OCI-LY3 (cell line): ENCODE measurements around the gene CYGB.

Experiments
- EZH2phosphoT487 ChIP-seq: fragments of 200-600 bp; shearing (Covaris generic); IDR thresholded peaks from 2 replicates; pipeline ENCODE4 v1.6.1; 2018; ENCODE audit warnings: antibody characterized with exemption, mixed run types, low read depth
- TF ChIP-seq, protein P1 (sequence below): fragments of 200-600, 300-600 bp; sonication (generic); IDR thresholded peaks from 2 replicates; pipeline ENCODE4 v1.5.1; 2014; ENCODE audit warnings: antibody characterized with exemption, low read length, low read depth

DNA sequence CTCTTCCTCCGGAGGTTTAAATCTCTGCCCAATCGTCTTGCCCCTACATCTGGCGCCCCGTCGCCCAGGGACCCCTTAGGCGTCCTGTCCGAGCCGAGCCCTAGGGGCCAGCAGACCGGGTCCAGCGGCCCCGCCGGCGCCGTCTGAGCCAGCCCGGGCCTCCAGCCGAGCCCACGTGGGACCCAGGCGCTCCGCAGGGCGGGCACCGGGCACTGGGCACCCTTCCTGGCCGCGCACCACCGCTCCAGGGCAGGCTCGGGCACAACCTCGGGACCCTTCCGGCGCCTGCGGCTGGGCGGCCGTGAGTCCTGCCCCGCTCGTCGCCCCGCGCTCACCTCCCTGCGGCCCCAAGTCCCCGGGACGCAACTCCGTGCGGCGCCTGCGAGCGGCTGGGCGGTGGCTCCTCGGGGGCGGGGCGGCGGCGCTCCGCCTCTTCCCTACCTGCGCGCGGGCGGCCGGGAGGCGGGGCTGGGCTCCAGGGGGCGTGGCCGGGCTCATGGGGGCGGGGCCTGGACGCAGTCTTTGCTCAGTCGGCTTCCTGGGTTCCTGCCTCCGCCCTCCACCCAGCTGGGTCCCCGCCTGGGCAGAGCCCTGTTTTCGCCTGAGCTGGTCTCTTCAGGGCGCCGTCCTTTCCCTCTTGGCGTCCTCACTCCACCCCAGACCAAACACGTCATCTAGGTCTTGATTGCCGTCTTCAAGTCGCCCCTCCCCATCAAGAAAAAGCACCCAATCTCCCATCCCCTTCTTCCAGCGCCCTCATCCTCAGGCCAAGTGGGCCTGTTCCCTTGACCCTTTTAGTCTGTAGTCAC, 36.3 kb downstream of the CYGB start, which contains the start of gene RHBDF2:
- TF ChIP-seq, protein P1, sequence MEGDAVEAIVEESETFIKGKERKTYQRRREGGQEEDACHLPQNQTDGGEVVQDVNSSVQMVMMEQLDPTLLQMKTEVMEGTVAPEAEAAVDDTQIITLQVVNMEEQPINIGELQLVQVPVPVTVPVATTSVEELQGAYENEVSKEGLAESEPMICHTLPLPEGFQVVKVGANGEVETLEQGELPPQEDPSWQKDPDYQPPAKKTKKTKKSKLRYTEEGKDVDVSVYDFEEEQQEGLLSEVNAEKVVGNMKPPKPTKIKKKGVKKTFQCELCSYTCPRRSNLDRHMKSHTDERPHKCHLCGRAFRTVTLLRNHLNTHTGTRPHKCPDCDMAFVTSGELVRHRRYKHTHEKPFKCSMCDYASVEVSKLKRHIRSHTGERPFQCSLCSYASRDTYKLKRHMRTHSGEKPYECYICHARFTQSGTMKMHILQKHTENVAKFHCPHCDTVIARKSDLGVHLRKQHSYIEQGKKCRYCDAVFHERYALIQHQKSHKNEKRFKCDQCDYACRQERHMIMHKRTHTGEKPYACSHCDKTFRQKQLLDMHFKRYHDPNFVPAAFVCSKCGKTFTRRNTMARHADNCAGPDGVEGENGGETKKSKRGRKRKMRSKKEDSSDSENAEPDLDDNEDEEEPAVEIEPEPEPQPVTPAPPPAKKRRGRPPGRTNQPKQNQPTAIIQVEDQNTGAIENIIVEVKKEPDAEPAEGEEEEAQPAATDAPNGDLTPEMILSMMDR = no peak
- no peak for TF ChIP-seq EZH2phosphoT487
